ENCODE data around the gene SHE. TPM values are rescaled to one million over a fixed set of nuclear protein-coding genes. Genes with fewer than 3 reads are reported as not detected.

The SHE gene
- total RNA-seq, 2 donors from 2014 or later = 2.6 to 4.2 TPM

DNA sequence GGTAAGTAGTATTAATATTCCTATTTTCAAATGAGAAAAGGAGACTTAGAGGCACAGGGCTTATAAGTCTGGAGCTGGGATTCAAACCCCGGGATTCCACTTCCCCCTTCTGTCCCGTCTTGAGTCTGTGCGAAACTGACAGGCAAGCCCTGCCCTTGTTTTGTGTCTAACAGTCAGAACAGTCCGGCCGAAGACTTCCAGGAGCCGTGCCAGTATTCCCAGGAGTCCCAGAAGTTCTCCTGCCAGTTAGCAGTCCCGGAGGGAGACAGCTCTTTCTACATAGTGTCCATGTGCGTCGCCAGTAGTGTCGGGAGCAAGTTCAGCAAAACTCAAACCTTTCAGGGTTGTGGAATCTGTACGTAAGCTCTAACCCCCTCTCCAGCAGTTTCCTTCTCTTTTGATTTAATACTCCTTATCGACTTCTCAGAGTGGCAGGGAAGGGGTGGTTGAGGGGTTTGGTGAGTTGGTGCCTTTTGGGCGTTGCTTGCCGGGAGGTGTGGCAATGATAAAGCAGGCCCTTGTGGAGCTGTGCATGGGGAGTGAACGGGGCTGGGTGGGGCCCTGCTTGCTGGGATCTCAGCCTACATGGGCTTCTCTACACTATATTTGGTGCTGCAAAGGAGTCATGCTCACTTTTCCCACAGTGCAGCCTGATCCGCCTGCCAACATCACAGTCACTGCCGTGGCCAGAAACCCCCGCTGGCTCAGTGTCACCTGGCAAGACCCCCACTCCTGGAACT lies 67.7 kb downstream of the SHE start:
- no peaks in the 10 kb centered on the region for H3K9me3 ChIP-seq
- DNase-seq (peak; percentile 50 to 67 (median 62)), ATAC-seq (peak; percentile 66)
- no peak for TF ChIP-seq POLR2A (IDR thresholded peaks at IDR 0.05)
- TF ChIP-seq, protein P1, sequence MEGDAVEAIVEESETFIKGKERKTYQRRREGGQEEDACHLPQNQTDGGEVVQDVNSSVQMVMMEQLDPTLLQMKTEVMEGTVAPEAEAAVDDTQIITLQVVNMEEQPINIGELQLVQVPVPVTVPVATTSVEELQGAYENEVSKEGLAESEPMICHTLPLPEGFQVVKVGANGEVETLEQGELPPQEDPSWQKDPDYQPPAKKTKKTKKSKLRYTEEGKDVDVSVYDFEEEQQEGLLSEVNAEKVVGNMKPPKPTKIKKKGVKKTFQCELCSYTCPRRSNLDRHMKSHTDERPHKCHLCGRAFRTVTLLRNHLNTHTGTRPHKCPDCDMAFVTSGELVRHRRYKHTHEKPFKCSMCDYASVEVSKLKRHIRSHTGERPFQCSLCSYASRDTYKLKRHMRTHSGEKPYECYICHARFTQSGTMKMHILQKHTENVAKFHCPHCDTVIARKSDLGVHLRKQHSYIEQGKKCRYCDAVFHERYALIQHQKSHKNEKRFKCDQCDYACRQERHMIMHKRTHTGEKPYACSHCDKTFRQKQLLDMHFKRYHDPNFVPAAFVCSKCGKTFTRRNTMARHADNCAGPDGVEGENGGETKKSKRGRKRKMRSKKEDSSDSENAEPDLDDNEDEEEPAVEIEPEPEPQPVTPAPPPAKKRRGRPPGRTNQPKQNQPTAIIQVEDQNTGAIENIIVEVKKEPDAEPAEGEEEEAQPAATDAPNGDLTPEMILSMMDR (IDR thresholded peaks at IDR 0.05) = no peak
- H3K27me3 ChIP-seq = no peaks in the 10 kb centered on the region
- H3K36me3 ChIP-seq (replicated peaks in 1 of 2; ENCODE audit: insufficient read depth in 1 of 2, low read depth in 2 of 2) = no peaks in the 10 kb centered on the region
- peak overlapping the region in 1 of 4 donors; percentile 38 for H3K27ac ChIP-seq
- intact Hi-C loops (cut with DNase I) = no loop called here
- no peak overlapping the region for H3K4me3 ChIP-seq
- 40 to 67% methylated on average over 18 of the region's 18 CpGs for WGBS, 2 donors
- peaks cover 21% of the 10 kb centered on the region for H3K4me1 ChIP-seq

DNA sequence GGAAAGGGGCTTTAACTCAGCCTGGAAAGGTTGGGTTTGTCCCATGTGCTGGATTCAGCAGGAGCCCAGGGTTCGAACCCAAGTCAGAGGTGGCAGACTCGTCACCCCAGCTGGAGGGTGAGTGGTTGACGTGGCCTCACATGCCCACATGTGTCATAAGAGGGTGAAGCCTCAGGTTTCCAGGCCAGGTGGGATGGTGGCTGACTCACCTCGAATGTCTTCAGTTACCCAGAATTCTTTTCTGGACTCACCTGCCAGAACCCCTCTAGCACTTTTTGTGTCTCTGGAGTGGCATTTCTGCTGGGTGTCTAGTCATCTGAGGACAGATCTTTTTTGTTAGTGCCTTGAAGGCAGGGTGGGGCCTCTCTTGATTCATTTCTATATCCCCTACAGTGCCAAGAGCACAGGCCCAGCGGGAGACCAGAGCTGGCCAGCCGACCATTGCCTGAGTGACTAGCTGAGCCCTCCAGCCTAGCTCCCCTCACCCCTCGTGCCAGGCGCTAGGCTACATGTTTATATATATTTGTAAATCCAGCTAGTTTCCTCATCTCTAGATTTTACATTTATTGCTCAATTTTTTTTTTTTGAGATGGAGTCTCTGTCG lies 68.9 kb downstream of the SHE start:
- Histone ChIP-seq H3K9me3 (no peaks in the 10 kb centered on the region), H3K27ac (no peak overlapping the region), H3K4me1 (peaks cover 30% of the 10 kb centered on the region), H3K27me3 (no peaks in the 10 kb centered on the region), H3K36me3 (replicated peaks in 1 of 2; ENCODE audit: insufficient read depth in 1 of 2, low read depth in 2 of 2) (no peaks in the 10 kb centered on the region), H3K4me3 (no peak overlapping the region)
- ATAC-seq (no peak), DNase-seq (no peak)
- TF ChIP-seq, protein P1 (IDR thresholded peaks at IDR 0.05) = no peak
- no peak for TF ChIP-seq POLR2A (IDR thresholded peaks at IDR 0.05)
- intact Hi-C loops (cut with DNase I) = no loop called here
- 83 to 91% methylated on average over 9 of the region's 9 CpGs for WGBS, 2 donors

DNA sequence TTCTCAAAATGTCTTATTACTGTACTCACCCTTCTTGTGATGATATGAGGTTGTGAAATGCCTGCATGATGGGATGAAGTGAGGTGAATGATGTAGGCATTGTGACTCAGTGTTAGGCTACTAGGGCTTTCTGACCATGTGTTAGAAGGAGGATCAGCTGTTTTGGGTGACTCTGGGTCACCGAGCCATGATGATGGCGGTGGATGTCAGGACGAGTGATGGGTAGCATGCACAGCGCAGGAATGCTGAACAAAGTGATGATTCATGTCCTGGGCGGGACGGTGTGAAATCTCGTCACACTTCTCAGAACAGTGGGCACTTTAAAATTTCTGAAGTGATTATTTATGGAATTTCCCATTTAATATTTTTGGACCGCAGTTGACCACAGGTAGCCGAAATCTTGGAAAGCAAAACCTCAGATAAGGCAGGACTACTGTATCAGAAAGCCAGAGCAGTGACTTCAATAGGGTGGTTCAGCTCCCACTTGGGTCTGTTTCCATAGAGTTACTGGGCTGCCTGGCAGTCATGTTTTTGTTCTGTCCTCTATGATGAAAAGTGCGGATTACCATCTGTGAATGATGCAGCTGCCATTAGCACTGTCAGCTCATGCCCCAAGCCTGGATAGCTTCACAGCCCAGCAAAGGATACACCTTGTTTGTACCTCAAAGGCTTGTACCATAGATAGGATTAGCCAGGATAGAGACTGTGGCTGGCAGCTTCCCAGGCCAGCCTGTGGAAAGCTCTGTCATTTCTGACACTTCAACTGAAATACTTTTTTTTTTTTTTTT lies 70.4 kb downstream of the SHE start:
- H3K27me3 ChIP-seq = no peaks in the 10 kb centered on the region
- DNase-seq (peak in 1 of 4 donors; percentile 43), ATAC-seq (no peak)
- intact Hi-C loops (cut with DNase I) = no loop called here
- TF ChIP-seq POLR2A (IDR thresholded peaks at IDR 0.05) = no peak
- TF ChIP-seq, protein P1 (IDR thresholded peaks at IDR 0.05) = no peak
- H3K9me3 ChIP-seq = no peaks in the 10 kb centered on the region
- H3K4me1 ChIP-seq = peaks cover 45% of the 10 kb centered on the region
- no peak overlapping the region for H3K4me3 ChIP-seq
- no peak overlapping the region for H3K27ac ChIP-seq
- no peaks in the 10 kb centered on the region for H3K36me3 ChIP-seq (replicated peaks in 1 of 2; ENCODE audit: insufficient read depth in 1 of 2, low read depth in 2 of 2)
- 76 to 82% methylated on average over 10 of the region's 10 CpGs for WGBS, 2 donors

DNA sequence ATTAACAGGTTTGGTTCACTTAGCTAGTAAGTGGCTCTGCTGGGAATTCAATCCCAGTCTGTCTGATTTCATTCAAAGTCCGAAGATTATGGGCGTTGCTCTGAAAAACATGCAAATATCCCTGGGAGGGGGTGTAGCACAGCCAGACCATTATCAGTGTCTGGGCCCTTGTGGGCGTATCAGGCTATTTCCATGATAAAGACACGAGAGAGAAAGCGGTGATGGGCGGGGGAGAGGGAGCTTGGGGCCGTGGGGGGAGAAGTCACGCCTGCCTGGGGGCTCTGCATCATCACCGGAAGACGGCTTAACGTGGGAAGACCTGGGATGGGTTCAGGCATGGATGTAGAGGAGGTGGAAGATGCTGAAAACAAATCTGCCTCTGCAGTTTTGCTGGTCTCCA lies 71.3 kb downstream of the SHE start:
- intact Hi-C loops (cut with DNase I) = no loop called here
- H3K27ac ChIP-seq = no peak overlapping the region
- ATAC-seq (no peak), DNase-seq (no peak)
- no peaks in the 10 kb centered on the region for H3K27me3 ChIP-seq
- no peak overlapping the region for H3K4me3 ChIP-seq
- peaks cover 47% of the 10 kb centered on the region for H3K4me1 ChIP-seq
- TF ChIP-seq, protein P1 (IDR thresholded peaks at IDR 0.05) = no peak
- no peak for TF ChIP-seq POLR2A (IDR thresholded peaks at IDR 0.05)
- H3K36me3 ChIP-seq (replicated peaks in 1 of 2; ENCODE audit: insufficient read depth in 1 of 2, low read depth in 2 of 2) = no peaks in the 10 kb centered on the region
- 39 to 52% methylated on average over 11 of the region's 11 CpGs for WGBS, 2 donors
- H3K9me3 ChIP-seq = no peaks in the 10 kb centered on the region

Measured in body of pancreas (tissue), 4 donors.